T-cell (primary cell): Measurements from ENCODE around the gene GATAD2A. TPM values are rescaled to one million over a fixed set of nuclear protein-coding genes. Genes with fewer than 3 reads are reported as not detected.
A peak's percentile ranks its signal among the peaks of the same experiment; 100 is the strongest.

Experiments used
- ATAC-seq, 4 experiments: fragments of 200-7000 bp in 3 of 4; fragments of 150-1000 bp in 1 of 4; cut with Tn5 transposase; replicated peaks in 1 of 4; 1 replicate in 3 of 4; 2 replicates in 1 of 4; pipeline ENCODE4 v1.10.0; 2021; ENCODE audit warnings: moderate library complexity in 3 of 4, mild to moderate bottlenecking in 2 of 4, moderate number of reproducible peaks in 1 of 4
- CTCF ChIA-PET, 2 donors: fragments of 300-600 bp; sonication (Branson Sonifier 250); formaldehyde crosslinking; loops; one replicate each; lab custom pipeline; 2022; ENCODE audit warnings: antibody characterized with exemption in 2 of 2; lab: Charles Lee
- POLR2A ChIA-PET, 2 donors: fragments of 300-600 bp; sonication (Branson Sonifier 250); formaldehyde crosslinking; loops; one replicate each; lab custom pipeline; 2022; ENCODE audit warnings: antibody characterized with exemption in 2 of 2; lab: Charles Lee
- DNase-seq, 35 experiments: peaks; one replicate each; pipeline versions ENCODE4 v3.0.0 to v3.0.0-alpha.2; 2013 to 2023
- H3K27ac ChIP-seq: one replicate; pipeline ENCODE4 v1.5.1; 2013; ENCODE audit warnings: low read length
- H3K27me3 ChIP-seq, 2 experiments: replicated peaks in 1 of 2; 1 replicate in 1 of 2; 2 replicates in 1 of 2; pipeline versions ENCODE4 v1.6.1 to v1.7.0; 2013; ENCODE audit warnings: low read length in 1 of 2, mixed read lengths in 1 of 2; ENCODE audit not compliant: control insufficient read depth in 2 of 2, insufficient read depth in 2 of 2; ENCODE audit errors: extremely low read depth in 1 of 2
- H3K36me3 ChIP-seq, 2 donors: 1 replicate in 1 of 2; 2 replicates in 1 of 2; pipeline versions ENCODE4 v1.6.1 to v1.7.0; 2013; ENCODE audit warnings: low read length in 1 of 2; ENCODE audit not compliant: control insufficient read depth in 2 of 2, insufficient read depth in 1 of 2; ENCODE audit errors: extremely low read depth in 1 of 2
- H3K4me1 ChIP-seq, 2 experiments: 1 replicate in 1 of 2; 2 replicates in 1 of 2; pipeline versions ENCODE4 v1.6.1 to v1.7.0; 2013; ENCODE audit warnings: low read length in 2 of 2, mixed read lengths in 1 of 2; ENCODE audit not compliant: insufficient read depth in 2 of 2, control insufficient read depth in 1 of 2; ENCODE audit errors: extremely low read depth in 1 of 2
- H3K4me3 ChIP-seq, 2 donors: 1 replicate in 1 of 2; 2 replicates in 1 of 2; pipeline versions ENCODE4 v1.5.1 to v1.7.0; 2013; ENCODE audit warnings: mild to moderate bottlenecking in 2 of 2, low read length in 1 of 2, moderate library complexity in 1 of 2; ENCODE audit not compliant: control insufficient read depth in 1 of 2; ENCODE audit errors: extremely low read depth in 1 of 2
- H3K9me3 ChIP-seq: 2 replicates; pipeline ENCODE4 v1.7.0; 2013
- H3K27ac Mint-ChIP-seq, 2 donors: one replicate each; pipeline ENCODE4 v1.8.0; 2020 to 2021; ENCODE audit warnings: mild to moderate bottlenecking in 2 of 2, mixed read lengths in 2 of 2
- H3K27me3 Mint-ChIP-seq, 2 donors: one replicate each; pipeline ENCODE4 v1.8.0; 2021 to 2022; ENCODE audit warnings: mixed read lengths in 2 of 2
- H3K36me3 Mint-ChIP-seq: one replicate; pipeline ENCODE4 v1.8.0; 2021; ENCODE audit warnings: mixed read lengths
- H3K4me1 Mint-ChIP-seq, 3 donors: one replicate each; pipeline ENCODE4 v1.8.0; 2020 to 2022; ENCODE audit warnings: mixed read lengths in 3 of 3, mild to moderate bottlenecking in 1 of 3
- H3K4me3 Mint-ChIP-seq, 3 donors: one replicate each; pipeline ENCODE4 v1.8.0; 2020 to 2022; ENCODE audit warnings: mild to moderate bottlenecking in 3 of 3, mixed read lengths in 3 of 3, moderate library complexity in 3 of 3
- H3K9me3 Mint-ChIP-seq, 3 donors: one replicate each; pipeline ENCODE4 v1.8.0; 2020 to 2022; ENCODE audit warnings: mixed read lengths in 3 of 3
- WGBS: methylation state at CpG from one replicate; pipeline ENCODE4 v1.1.5; 2013; ENCODE audit warnings: missing lambda C conversion rate; ENCODE audit not compliant: insufficient coverage; 5-methylcytosine and 5-hydroxymethylcytosine counted together
- total RNA-seq, 35 experiments: library from RNA in 6 of 35; stranded (reverse) in 6 of 35; fragments of 120-200 nt in 1 of 35; gene quantifications; one replicate each; pipeline versions ENCODE4 v1.2.1 to v1.2.4 and lab custom pipeline; 2013 to 2026

GATAD2A gene
- total RNA-seq, 5 donors from 2014 or later (not counting 1 experiment from before 2014, with no cell fraction given), result 114 to 144 (median 133) TPM

- Mint-ChIP-seq H3K27ac (peak overlapping the region in 1 of 2 donors; percentile 70), H3K9me3 (no peaks in the 10 kb centered on the region), H3K4me1 (peaks cover 7 to 20% (median 9%) of the 10 kb centered on the region in 3 donors), H3K36me3 (peaks cover 3% of the 10 kb centered on the region), H3K27me3 (no peaks in the 10 kb centered on the region), H3K4me3 (no peak overlapping the region)
- WGBS, result 86% methylated on average over 4 of the region's 4 CpGs
- Histone ChIP-seq H3K4me1 (peaks cover 0 to 14% of the 10 kb centered on the region in 2 experiments), H3K27me3 (no peaks in the 10 kb centered on the region), H3K9me3 (no peaks in the 10 kb centered on the region), H3K4me3 (no peak overlapping the region), H3K27ac (no peak overlapping the region), H3K36me3 (peaks cover 13 to 32% of the 10 kb centered on the region in 2 donors)
- DNase-seq, result no peak
- POLR2A ChIA-PET, result interaction anchor here in 1 of 2 donors (0.6 kb wide), 2 partner anchors 43 to 1974 kb away, joined by 5 to 11 read pairs; partner anchors contain the start of gene ZNF429
- CTCF ChIA-PET, result interaction anchor here in 1 of 2 donors (0.6 to 0.7 kb wide), 2 partner anchors 22 to 92 kb away, joined by 3 to 4 read pairs; no protein-coding TSS in a partner anchor
- ATAC-seq, result no peak
Measured at GRCh38 chr19:19530889-19531288, 125.4 kb downstream of the GATAD2A start.

- H3K27me3 ChIP-seq, result no peaks in the 10 kb centered on the region
- WGBS, result 29% methylated on average over 40 of the region's 48 CpGs
- peaks cover 0 to 15% of the 10 kb centered on the region in 2 experiments for H3K4me1 ChIP-seq
- peak overlapping the region; percentile 71 to 84 for H3K27ac Mint-ChIP-seq
- no peak overlapping the region for H3K4me3 Mint-ChIP-seq
- POLR2A ChIA-PET, result interaction anchor here (0.5 to 0.6 kb wide), 3 partner anchors 231 to 398 kb away, joined by 3 to 10 read pairs (median 3); no protein-coding TSS in a partner anchor
- CTCF ChIA-PET, result interaction anchor here (0.6 to 2.2 kb wide), 16 partner anchors 9 to 443 kb away, joined by 3 to 10 read pairs (median 6); partner anchors contain the start of genes GMIP (in 1 of the 2) and NDUFA13 (in 1 of the 2)
- H3K36me3 Mint-ChIP-seq, result peaks cover 3% of the 10 kb centered on the region
- H3K4me3 ChIP-seq, result no peak overlapping the region
- no peak overlapping the region for H3K27ac ChIP-seq
- H3K4me1 Mint-ChIP-seq, result peaks cover 9 to 25% (median 12%) of the 10 kb centered on the region in 3 donors
- H3K9me3 ChIP-seq, result no peaks in the 10 kb centered on the region
- DNase-seq (peak; percentile 52 to 92 (median 81)), ATAC-seq (peak; percentile 83 to 87 (median 86))
- no peaks in the 10 kb centered on the region for H3K9me3 Mint-ChIP-seq
- peaks cover 10 to 20% of the 10 kb centered on the region in 2 donors for H3K36me3 ChIP-seq
- peaks cover 0 to 2% of the 10 kb centered on the region in 2 donors for H3K27me3 Mint-ChIP-seq
Measured at GRCh38 chr19:19531951-19532805, 126.7 kb downstream of the GATAD2A start.

GRCh38 chr19:19532806-19533701 is 127.6 kb downstream of the GATAD2A start:
- H3K36me3 Mint-ChIP-seq, result peaks cover 3% of the 10 kb centered on the region
- Histone ChIP-seq H3K36me3 (peaks cover 5 to 11% of the 10 kb centered on the region in 2 donors), H3K27ac (no peak overlapping the region), H3K4me1 (peaks cover 0 to 23% of the 10 kb centered on the region in 2 experiments), H3K9me3 (no peaks in the 10 kb centered on the region), H3K27me3 (peaks cover 0 to 5% of the 10 kb centered on the region in 2 experiments), H3K4me3 (no peak overlapping the region)
- CTCF ChIA-PET, result interaction anchor here (0.6 to 2.2 kb wide), 11 partner anchors 17 to 335 kb away, joined by 3 to 10 read pairs (median 6); partner anchors contain the start of genes GMIP (in 1 of the 2) and NDUFA13 (in 1 of the 2)
- H3K27ac Mint-ChIP-seq, result peak overlapping the region in 1 of 2 donors; percentile 55
- no peak overlapping the region for H3K4me3 Mint-ChIP-seq
- POLR2A ChIA-PET, result no interaction called here
- H3K4me1 Mint-ChIP-seq, result peaks cover 13 to 31% (median 16%) of the 10 kb centered on the region in 3 donors
- ATAC-seq (peak in 1 of 4 experiments; percentile 14), DNase-seq (no peak)
- no peaks in the 10 kb centered on the region for H3K9me3 Mint-ChIP-seq
- WGBS, result 75% methylated on average over 11 of the region's 14 CpGs
- peaks cover 0 to 2% of the 10 kb centered on the region in 2 donors for H3K27me3 Mint-ChIP-seq

- Mint-ChIP-seq H3K4me1 (peaks cover 18 to 36% (median 21%) of the 10 kb centered on the region in 3 donors), H3K9me3 (no peaks in the 10 kb centered on the region), H3K27me3 (peaks cover 0 to 7% of the 10 kb centered on the region in 2 donors), H3K4me3 (no peak overlapping the region), H3K27ac (peak overlapping the region; percentile 50 to 55), H3K36me3 (peaks cover 3% of the 10 kb centered on the region)
- H3K36me3 ChIP-seq, result peaks cover 2 to 6% of the 10 kb centered on the region in 2 donors
- no peaks in the 10 kb centered on the region for H3K9me3 ChIP-seq
- H3K4me1 ChIP-seq, result peaks cover 0 to 31% of the 10 kb centered on the region in 2 experiments
- no peak for DNase-seq
- CTCF ChIA-PET, result no interaction called here
- no peak for ATAC-seq
- whole genome bisulfite sequencing, result 93% methylated on average over 6 of the region's 6 CpGs
- no peak overlapping the region for H3K27ac ChIP-seq
- peaks cover 0 to 9% of the 10 kb centered on the region in 2 experiments for H3K27me3 ChIP-seq
- POLR2A ChIA-PET, result no interaction called here
- H3K4me3 ChIP-seq, result no peak overlapping the region
Measured at GRCh38 chr19:19533841-19534240, 128.4 kb downstream of the GATAD2A start.

- Mint-ChIP-seq H3K9me3 (no peaks in the 10 kb centered on the region), H3K4me1 (peaks cover 19 to 45% (median 26%) of the 10 kb centered on the region in 3 donors), H3K36me3 (no peaks in the 10 kb centered on the region), H3K27me3 (peaks cover 0 to 10% of the 10 kb centered on the region in 2 donors), H3K4me3 (no peak overlapping the region), H3K27ac (peak overlapping the region in 1 of 2 donors; percentile 50)
- ATAC-seq (no peak), DNase-seq (no peak)
- H3K27ac ChIP-seq, result no peak overlapping the region
- 94% methylated on average over 25 of the region's 27 CpGs for WGBS
- peaks cover under 1 to 2% of the 10 kb centered on the region in 2 donors for H3K36me3 ChIP-seq
- ChIA-PET CTCF (interaction anchor here in 1 of 2 donors (0.6 kb wide), 1 partner anchor 19 kb away, joined by 4 read pairs; no protein-coding TSS in a partner anchor), POLR2A (no interaction called here)
- peaks cover 0 to 38% of the 10 kb centered on the region in 2 experiments for H3K4me1 ChIP-seq
- peaks cover 0 to 15% of the 10 kb centered on the region in 2 experiments for H3K27me3 ChIP-seq
- H3K9me3 ChIP-seq, result no peaks in the 10 kb centered on the region
- no peak overlapping the region for H3K4me3 ChIP-seq
Measured at GRCh38 chr19:19534556-19535265, 129.2 kb downstream of the GATAD2A start.
